LNCaP clone FGC (cell line): Measurements from ENCODE around the gene COPS9.

Experiments used
- DNase-seq: peaks from one replicate; pipeline ENCODE4 v3.0.0-alpha.2; 2011; ENCODE audit warnings: low read depth
- H3K4me3 ChIP-seq: 2 replicates; pipeline ENCODE4 v1.5.1; 2011; ENCODE audit warnings: mild to moderate bottlenecking, low read depth, low read length, control low read depth
- CTCF ChIP-seq: IDR thresholded peaks from 2 replicates; pipeline ENCODE4 v1.5.1; 2012; ENCODE audit warnings: mild to moderate bottlenecking; ENCODE audit not compliant: control insufficient read depth, insufficient read depth; ENCODE audit errors: extremely low read depth

Gene COPS9

GRCh38 chr2:240086563-240086962 is 49.5 kb downstream of the COPS9 start:
- no peak for TF ChIP-seq CTCF
- no peak overlapping the region for H3K4me3 ChIP-seq
- no peak for DNase-seq
